PC-9 (cell line): ENCODE measurements around the gene CLEC16A. TPM values are rescaled to one million over a fixed set of nuclear protein-coding genes. Genes with fewer than 3 reads are reported as not detected.
A peak's percentile ranks its signal among the peaks of the same experiment; 100 is the strongest.

Experiments used
- BruUV-seq: library from RNA; stranded (reverse); fragments of 400-500 nt; replicated peaks from 2 replicates; lab custom pipeline; 2021; lab: Mats Ljungman, UMichigan
- CTCF ChIA-PET: fragments of 300-600 bp; sonication (Branson Sonifier 250); formaldehyde crosslinking; loops from one replicate; lab custom pipeline; 2022; ENCODE audit warnings: antibody characterized with exemption; lab: Charles Lee
- POLR2A ChIA-PET: fragments of 300-600 bp; sonication (Branson Sonifier 250); formaldehyde crosslinking; loops from one replicate; lab custom pipeline; 2022; ENCODE audit warnings: antibody characterized with exemption; ENCODE audit not compliant: unreplicated experiment; lab: Charles Lee
- DNase-seq, 2 experiments: peaks; one replicate each; pipeline versions ENCODE4 v3.0.0 to v3.0.0-alpha.2; 2015 to 2022; ENCODE audit warnings: mixed read lengths in 1 of 2
- H2AFZ ChIP-seq: fragments of 200-600 bp; sonication (generic); 2 replicates; pipeline ENCODE4 v1.8.1; 2017; ENCODE audit warnings: antibody characterized with exemption
- H3F3A ChIP-seq: fragments of 200-600 bp; sonication (generic); 2 replicates; pipeline ENCODE4 v1.8.1; 2017; ENCODE audit warnings: antibody characterized with exemption, mild to moderate bottlenecking, low read depth; ENCODE audit not compliant: insufficient read depth
- H3K27ac ChIP-seq: fragments of 200-600 bp; sonication (generic); 2 replicates; pipeline ENCODE4 v1.6.1; 2016; ENCODE audit warnings: mixed run types
- H3K27me3 ChIP-seq: fragments of 200-600 bp; sonication (generic); 2 replicates; pipeline ENCODE4 v1.6.1; 2016; ENCODE audit warnings: low read depth, mixed run types; ENCODE audit not compliant: insufficient read depth
- H3K36me3 ChIP-seq: fragments of 200-600 bp; sonication (generic); 2 replicates; pipeline ENCODE4 v1.6.1; 2016; ENCODE audit warnings: low read depth, mixed run types
- H3K4me1 ChIP-seq: fragments of 200-600 bp; sonication (generic); replicated peaks from 2 replicates; pipeline ENCODE4 v1.6.1; 2016; ENCODE audit warnings: mixed run types; ENCODE audit not compliant: insufficient read depth
- H3K4me2 ChIP-seq: fragments of 200-600 bp; sonication (generic); 2 replicates; pipeline ENCODE4 v1.6.1; 2017; ENCODE audit warnings: mixed run types
- H3K4me3 ChIP-seq: fragments of 200-600 bp; sonication (generic); 2 replicates; pipeline ENCODE4 v1.6.1; 2016; ENCODE audit warnings: mixed run types
- H3K79me2 ChIP-seq: fragments of 200-600 bp; sonication (generic); 2 replicates; pipeline ENCODE4 v1.6.1; 2017; ENCODE audit warnings: low read depth, mixed run types
- H3K9me2 ChIP-seq: fragments of 200-600 bp; sonication (generic); 2 replicates; pipeline ENCODE4 v1.8.1; 2017; ENCODE audit warnings: mild to moderate bottlenecking; ENCODE audit not compliant: insufficient read depth
- H3K9me3 ChIP-seq: fragments of 200-600 bp; sonication (generic); 2 replicates; pipeline ENCODE4 v1.8.1; 2016; ENCODE audit warnings: low read depth; ENCODE audit not compliant: insufficient read depth
- H4K20me1 ChIP-seq: fragments of 200-600 bp; sonication (generic); 2 replicates; pipeline ENCODE4 v1.8.1; 2017; ENCODE audit not compliant: insufficient read depth
- CTCF ChIP-seq: fragments of 200-600 bp; sonication (generic); conservative IDR thresholded peaks from 2 replicates; pipeline ENCODE4 v1.6.1; 2017; ENCODE audit warnings: mixed run types, antibody characterized with exemption, mild to moderate bottlenecking, moderate library complexity
- EZH2 ChIP-seq: fragments of 200-600 bp; sonication (generic); IDR thresholded peaks from 2 replicates; pipeline ENCODE4 v1.8.0; 2017; ENCODE audit warnings: antibody characterized with exemption, low read depth
- intact Hi-C: fragments of 100-400 bp; cut with micrococcal nuclease; formaldehyde crosslinking; loops from one replicate; pipeline ENCODE4 v1.10.0; 2022; ENCODE audit not compliant: unreplicated experiment
- total RNA-seq: library from RNA; stranded (reverse); gene quantifications from 2 replicates; pipeline ENCODE4 v1.2.3, GENCODE V29; 2021

The CLEC16A gene
- total RNA-seq, 1 experiment from 2014 or later = 34.9 TPM

- Histone ChIP-seq H3K9me2 (no peaks in the 10 kb centered on the region), H3K27me3 (no peaks in the 10 kb centered on the region), H3K36me3 (no peaks in the 10 kb centered on the region), H3K79me2 (no peaks in the 10 kb centered on the region), H3K27ac (no peak overlapping the region), H3K4me2 (no peak overlapping the region), H3K4me1 (no peaks in the 10 kb centered on the region), H3K4me3 (no peak overlapping the region), H4K20me1 (no peaks in the 10 kb centered on the region), H3K9me3 (no peaks in the 10 kb centered on the region), H3F3A (no peaks in the 10 kb centered on the region), H2AFZ (no peak overlapping the region)
- POLR2A ChIA-PET = no interaction called here
- TF ChIP-seq EZH2 (no peak), CTCF (no peak)
- no TSS peak for BruUV-seq
- intact Hi-C loops = no loop called here
- DNase-seq = peak in 1 of 2 experiments; percentile 59
- CTCF ChIA-PET = no interaction called here
Observed at GRCh38 chr16:11079652-11080187, 135.4 kb downstream of the CLEC16A start.

- no peaks in the 10 kb centered on the region for H4K20me1 ChIP-seq
- H3K9me2 ChIP-seq = no peaks in the 10 kb centered on the region
- intact Hi-C loops = no loop called here
- H3K79me2 ChIP-seq = no peaks in the 10 kb centered on the region
- DNase-seq = no peak
- CTCF ChIA-PET = no interaction called here
- H3K4me1 ChIP-seq = no peaks in the 10 kb centered on the region
- no peaks in the 10 kb centered on the region for H3K27me3 ChIP-seq
- no TSS peak for BruUV-seq
- H3K4me2 ChIP-seq = no peak overlapping the region
- no peaks in the 10 kb centered on the region for H3F3A ChIP-seq
- no peak overlapping the region for H2AFZ ChIP-seq
- POLR2A ChIA-PET = no interaction called here
- H3K36me3 ChIP-seq = no peaks in the 10 kb centered on the region
- no peak overlapping the region for H3K27ac ChIP-seq
- TF ChIP-seq EZH2 = no peak
- TF ChIP-seq CTCF = no peak
- no peak overlapping the region for H3K4me3 ChIP-seq
- no peaks in the 10 kb centered on the region for H3K9me3 ChIP-seq
Observed at GRCh38 chr16:11080327-11080967, 136.1 kb downstream of the CLEC16A start.

GRCh38 chr16:11080999-11081630, 136.8 kb downstream of the CLEC16A start:
- no peaks in the 10 kb centered on the region for H3K9me3 ChIP-seq
- H4K20me1 ChIP-seq = no peaks in the 10 kb centered on the region
- TF ChIP-seq EZH2 (no peak), CTCF (no peak)
- no peak overlapping the region for H3K27ac ChIP-seq
- CTCF ChIA-PET = no interaction called here
- no peak overlapping the region for H3K4me3 ChIP-seq
- no peak overlapping the region for H2AFZ ChIP-seq
- no peaks in the 10 kb centered on the region for H3K27me3 ChIP-seq
- no peak for DNase-seq
- intact Hi-C loops = no loop called here
- H3K4me1 ChIP-seq = no peaks in the 10 kb centered on the region
- no peak overlapping the region for H3K4me2 ChIP-seq
- no peaks in the 10 kb centered on the region for H3K9me2 ChIP-seq
- H3K79me2 ChIP-seq = no peaks in the 10 kb centered on the region
- H3F3A ChIP-seq = no peaks in the 10 kb centered on the region
- POLR2A ChIA-PET = no interaction called here
- no TSS peak for BruUV-seq
- H3K36me3 ChIP-seq = no peaks in the 10 kb centered on the region
